ENCODE data around the gene ANKRD29. TPM values are rescaled to one million over a fixed set of nuclear protein-coding genes. Genes with fewer than 3 reads are reported as not detected.

Gene ANKRD29
- total RNA-seq, 1 donor from 2014 or later, result 9.2 TPM

DNA sequence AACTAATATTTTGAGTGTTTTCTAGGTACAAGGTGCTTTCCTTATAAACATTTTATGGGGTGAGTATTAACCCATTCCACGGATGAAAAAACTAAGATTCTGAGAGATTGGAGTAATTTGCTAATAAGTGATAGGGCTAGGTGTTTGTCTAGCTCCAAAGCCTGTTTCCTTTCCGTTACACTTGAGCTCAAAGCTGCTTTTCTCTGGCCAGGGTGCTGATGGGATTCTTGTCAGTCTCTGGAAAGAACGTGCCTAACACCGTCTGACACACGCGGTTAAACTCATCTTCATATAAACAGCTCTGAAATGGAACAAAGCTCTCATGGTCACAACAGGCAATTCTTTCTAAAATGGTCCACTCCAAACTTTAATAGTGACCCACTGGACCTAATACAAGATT, 2.0 kb upstream of the ANKRD29 start:
- intact Hi-C loops (cut with micrococcal nuclease), result no loop called here
- H3K36me3 ChIP-seq, result no peaks in the 10 kb centered on the region
- H3K4me3 ChIP-seq, result no peak overlapping the region
- peaks cover 34% of the 10 kb centered on the region for H3K4me1 ChIP-seq
- H3K27ac ChIP-seq (replicated peaks), result no peak overlapping the region
- H3K9me3 ChIP-seq (replicated peaks), result no peaks in the 10 kb centered on the region
- H3K27me3 ChIP-seq (ENCODE audit: low read depth), result no peaks in the 10 kb centered on the region
- TF ChIP-seq, protein P1, sequence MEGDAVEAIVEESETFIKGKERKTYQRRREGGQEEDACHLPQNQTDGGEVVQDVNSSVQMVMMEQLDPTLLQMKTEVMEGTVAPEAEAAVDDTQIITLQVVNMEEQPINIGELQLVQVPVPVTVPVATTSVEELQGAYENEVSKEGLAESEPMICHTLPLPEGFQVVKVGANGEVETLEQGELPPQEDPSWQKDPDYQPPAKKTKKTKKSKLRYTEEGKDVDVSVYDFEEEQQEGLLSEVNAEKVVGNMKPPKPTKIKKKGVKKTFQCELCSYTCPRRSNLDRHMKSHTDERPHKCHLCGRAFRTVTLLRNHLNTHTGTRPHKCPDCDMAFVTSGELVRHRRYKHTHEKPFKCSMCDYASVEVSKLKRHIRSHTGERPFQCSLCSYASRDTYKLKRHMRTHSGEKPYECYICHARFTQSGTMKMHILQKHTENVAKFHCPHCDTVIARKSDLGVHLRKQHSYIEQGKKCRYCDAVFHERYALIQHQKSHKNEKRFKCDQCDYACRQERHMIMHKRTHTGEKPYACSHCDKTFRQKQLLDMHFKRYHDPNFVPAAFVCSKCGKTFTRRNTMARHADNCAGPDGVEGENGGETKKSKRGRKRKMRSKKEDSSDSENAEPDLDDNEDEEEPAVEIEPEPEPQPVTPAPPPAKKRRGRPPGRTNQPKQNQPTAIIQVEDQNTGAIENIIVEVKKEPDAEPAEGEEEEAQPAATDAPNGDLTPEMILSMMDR (IDR thresholded peaks at IDR 0.05; ENCODE audit: borderline replicate concordance), result no peak
- DNase-seq, result no peak

DNA sequence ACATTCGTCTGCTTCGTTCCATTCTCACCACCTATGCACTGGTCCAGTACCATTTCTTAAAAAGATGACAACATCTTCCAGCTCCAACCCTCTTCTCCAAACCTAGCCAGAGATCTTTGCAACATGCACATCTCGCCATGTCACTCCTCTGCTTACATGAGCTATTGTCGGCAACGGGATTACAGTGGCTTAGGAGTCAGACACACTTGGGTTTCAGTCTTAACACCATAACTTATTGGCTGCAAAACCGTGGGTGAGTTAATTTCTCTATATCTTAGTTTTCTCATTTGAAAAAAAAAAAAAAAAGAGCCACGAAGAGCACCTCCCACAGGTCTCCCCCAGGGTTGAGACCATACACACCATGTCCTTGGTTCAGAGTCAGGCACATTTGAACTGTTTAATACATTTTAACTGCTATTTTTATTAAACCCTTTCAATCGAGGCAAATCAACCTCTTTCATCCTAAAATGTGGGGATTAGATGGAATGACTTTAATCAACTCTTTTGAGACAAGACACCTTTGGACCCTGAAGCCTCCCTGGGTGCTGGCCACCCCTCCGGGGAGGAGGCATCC, 889 bp downstream of the ANKRD29 start:
- no peaks in the 10 kb centered on the region for H3K36me3 ChIP-seq
- peak overlapping the region; percentile 69 for H3K27ac ChIP-seq (replicated peaks)
- peak overlapping the region; percentile 81 for H3K4me3 ChIP-seq
- H3K27me3 ChIP-seq (ENCODE audit: low read depth), result no peaks in the 10 kb centered on the region
- DNase-seq, result no peak
- H3K4me1 ChIP-seq, result peaks cover 19% of the 10 kb centered on the region
- H3K9me3 ChIP-seq (replicated peaks), result no peaks in the 10 kb centered on the region
- intact Hi-C loops (cut with micrococcal nuclease), result no loop called here
- TF ChIP-seq, protein P1 (IDR thresholded peaks at IDR 0.05; ENCODE audit: borderline replicate concordance), result no peak

DNA sequence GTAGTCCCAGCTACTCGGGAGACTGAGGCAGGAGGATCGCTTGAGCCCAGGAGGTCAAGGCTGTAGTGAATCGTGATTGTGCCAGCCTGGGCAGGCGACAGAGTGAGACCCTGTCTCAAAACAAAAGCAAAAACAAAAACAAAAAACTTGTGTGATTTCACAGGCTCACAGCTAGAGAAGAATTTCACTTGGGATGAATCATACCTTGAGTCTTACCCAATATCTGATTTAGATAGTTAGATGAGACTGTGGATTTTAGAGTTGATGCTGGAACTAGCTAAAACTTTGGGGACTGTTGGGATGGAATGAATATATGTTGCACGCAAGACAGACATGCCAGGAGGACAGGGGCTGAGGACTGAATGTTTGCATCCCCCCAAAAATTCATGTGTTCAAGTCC, 4.4 kb downstream of the ANKRD29 start:
- TF ChIP-seq, protein P1 (IDR thresholded peaks at IDR 0.05; ENCODE audit: borderline replicate concordance), result no peak
- no peak for DNase-seq
- intact Hi-C loops (cut with micrococcal nuclease), result no loop called here
- Histone ChIP-seq H3K27ac (replicated peaks) (no peak overlapping the region), H3K27me3 (ENCODE audit: low read depth) (no peaks in the 10 kb centered on the region), H3K4me1 (peaks cover 16% of the 10 kb centered on the region), H3K4me3 (no peak overlapping the region), H3K9me3 (replicated peaks) (no peaks in the 10 kb centered on the region), H3K36me3 (no peaks in the 10 kb centered on the region)

DNA sequence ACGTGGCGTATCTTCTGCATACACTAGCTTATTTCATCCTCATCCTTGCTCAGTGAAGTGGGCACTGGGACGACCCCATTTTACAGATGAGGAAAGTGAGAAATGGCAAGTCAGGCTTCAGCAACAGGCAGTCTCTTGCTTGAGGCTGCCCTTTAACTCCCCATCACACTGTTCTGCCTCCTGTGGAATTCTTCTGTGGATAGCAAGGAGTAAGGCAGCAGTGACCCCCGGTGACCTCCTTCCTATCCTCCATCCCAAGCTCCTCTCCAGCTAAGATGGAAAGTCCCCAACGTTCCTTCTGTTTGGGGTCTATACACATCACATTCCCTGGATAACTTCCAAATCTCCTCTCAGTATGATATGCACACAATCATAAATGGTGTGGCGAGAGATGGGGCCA, 10.5 kb downstream of the ANKRD29 start:
- H3K27ac ChIP-seq (replicated peaks), result no peak overlapping the region
- intact Hi-C loops (cut with micrococcal nuclease), result no loop called here

DNA sequence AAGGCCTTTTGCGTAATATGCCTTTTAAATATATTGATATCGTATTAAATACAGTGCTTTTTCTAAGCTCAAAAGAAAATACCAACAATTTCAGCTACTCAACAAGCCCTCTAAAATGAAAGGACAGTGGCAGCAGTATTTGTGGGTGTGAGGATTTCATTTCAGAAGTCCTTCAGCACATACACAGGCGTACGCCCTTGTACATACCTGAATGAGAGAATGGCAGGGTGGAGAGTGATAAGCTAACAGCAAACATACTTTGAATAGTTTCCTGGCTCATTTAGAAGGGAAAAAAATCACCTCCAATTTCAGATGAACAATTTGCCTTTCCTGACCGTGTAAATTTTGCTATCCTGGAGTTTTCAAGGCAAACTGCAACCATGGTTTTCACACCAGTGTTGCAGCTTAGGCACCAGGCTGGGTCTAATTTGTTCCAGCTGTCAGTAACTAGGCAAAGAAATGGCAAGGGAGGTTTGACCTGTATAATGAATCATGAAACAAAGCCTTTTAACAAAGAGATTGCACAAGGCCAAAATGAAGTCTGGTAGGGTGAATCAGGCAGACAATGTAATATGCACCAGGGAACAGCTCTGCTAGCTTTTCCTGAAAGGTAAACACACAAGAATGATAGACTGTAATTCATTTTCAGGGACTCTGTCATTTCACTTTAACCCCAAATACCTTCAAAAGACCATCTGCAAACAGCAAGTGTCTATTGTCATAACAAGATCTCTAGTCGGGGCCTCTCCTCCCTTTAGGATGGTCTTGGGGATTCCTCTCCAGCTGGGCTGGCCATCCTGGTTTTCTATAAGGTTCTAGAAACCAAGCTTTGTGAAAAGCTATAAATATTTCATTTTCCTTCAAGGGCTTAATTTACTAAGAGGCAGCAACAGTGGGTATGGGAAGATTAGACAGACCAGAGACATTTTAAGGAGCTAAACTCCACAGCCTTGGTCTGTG, 11.5 kb downstream of the ANKRD29 start:
- TF ChIP-seq, protein P1 (IDR thresholded peaks at IDR 0.05; ENCODE audit: borderline replicate concordance), result no peak
- DNase-seq, result no peak
- intact Hi-C loops (cut with micrococcal nuclease), result no loop called here
- no peaks in the 10 kb centered on the region for H3K36me3 ChIP-seq
- peak overlapping the region; percentile 52 for H3K27ac ChIP-seq (replicated peaks)
- peaks cover 47% of the 10 kb centered on the region for H3K4me1 ChIP-seq
- H3K4me3 ChIP-seq, result no peak overlapping the region
- H3K9me3 ChIP-seq (replicated peaks), result no peaks in the 10 kb centered on the region
- H3K27me3 ChIP-seq (ENCODE audit: low read depth), result no peaks in the 10 kb centered on the region

More for the DNA sequence above, 10.5 kb downstream of the ANKRD29 start:
- Histone ChIP-seq H3K9me3 (replicated peaks) (no peaks in the 10 kb centered on the region), H3K27me3 (ENCODE audit: low read depth) (no peaks in the 10 kb centered on the region), H3K4me1 (peaks cover 47% of the 10 kb centered on the region), H3K4me3 (no peak overlapping the region), H3K36me3 (no peaks in the 10 kb centered on the region)
- TF ChIP-seq, protein P1 (IDR thresholded peaks at IDR 0.05; ENCODE audit: borderline replicate concordance), result no peak
- DNase-seq, result no peak
